ENCODE results near the gene LOXL1.

GRCh38 chr15:73949496-73949895 lies 23.2 kb downstream of the LOXL1 start:
- TF ChIP-seq EZH2phosphoT487 (IDR thresholded peaks at IDR 0.05; ENCODE audit: borderline replicate concordance, low read length) (no peak), CTCF (conservative IDR thresholded peaks at IDR 0.05; ENCODE audit: low read depth, low read length) (no peak), EZH2 (IDR thresholded peaks at IDR 0.05; ENCODE audit: low read length, unreplicated experiment) (no peak)

All from PC-3 (cell line).